ENCODE measurements around the gene HEXIM1. TPM values are rescaled to one million over a fixed set of nuclear protein-coding genes. Genes with fewer than 3 reads are reported as not detected.
"Not testable (repeated sequence)": the region's sequence is repeated elsewhere in the genome, so short reads cannot be mapped to it uniquely, and the experiment has no call there.

HEXIM1 gene
- total RNA-seq, 1 donor from 2014 or later, result 33.3 TPM

GRCh38 chr17:45123930-45124796, 24.1 kb upstream of the HEXIM1 start:
- Mint-ChIP-seq H3K27me3 (no peaks in the 10 kb centered on the region), H3K4me3 (ENCODE audit: low read depth) (no peak overlapping the region), H3K27ac (no peak overlapping the region), H3K9me3 (ENCODE audit: low read depth) (no peaks in the 10 kb centered on the region), H3K36me3 (ENCODE audit: insufficient read depth) (no peaks in the 10 kb centered on the region), H3K4me1 (ENCODE audit: low read depth) (peaks cover 25% of the 10 kb centered on the region)
- TF ChIP-seq CTCF (IDR thresholded peaks at IDR 0.05; ENCODE audit: unreplicated experiment), result no peak
- DNase-seq (ENCODE audit: low spot score, unreplicated experiment), result no peak

- not testable (repeated sequence) for H3K36me3 Mint-ChIP-seq (ENCODE audit: insufficient read depth); H3K9me3 Mint-ChIP-seq (ENCODE audit: low read depth); H3K4me3 Mint-ChIP-seq (ENCODE audit: low read depth); DNase-seq (ENCODE audit: low spot score, unreplicated experiment); H3K27me3 Mint-ChIP-seq; H3K27ac Mint-ChIP-seq
- H3K4me1 Mint-ChIP-seq (ENCODE audit: low read depth), result peaks cover 25% of the 10 kb centered on the region
Observed at GRCh38 chr17:45124797-45125122, 23.5 kb upstream of the HEXIM1 start.

GRCh38 chr17:45125509-45125908, 22.8 kb upstream of the HEXIM1 start:
- no peak for DNase-seq (ENCODE audit: low spot score, unreplicated experiment)
- Mint-ChIP-seq H3K4me3 (ENCODE audit: low read depth) (no peak overlapping the region), H3K27ac (no peak overlapping the region), H3K27me3 (no peaks in the 10 kb centered on the region), H3K36me3 (ENCODE audit: insufficient read depth) (no peaks in the 10 kb centered on the region), H3K9me3 (ENCODE audit: low read depth) (no peaks in the 10 kb centered on the region), H3K4me1 (ENCODE audit: low read depth) (peaks cover 25% of the 10 kb centered on the region)
- TF ChIP-seq CTCF (IDR thresholded peaks at IDR 0.05; ENCODE audit: unreplicated experiment), result no peak

- Mint-ChIP-seq H3K27me3 (no peaks in the 10 kb centered on the region), H3K27ac (peak overlapping the region; percentile 87), H3K4me3 (ENCODE audit: low read depth) (no peak overlapping the region), H3K9me3 (ENCODE audit: low read depth) (no peaks in the 10 kb centered on the region), H3K4me1 (ENCODE audit: low read depth) (peaks cover 25% of the 10 kb centered on the region), H3K36me3 (ENCODE audit: insufficient read depth) (no peaks in the 10 kb centered on the region)
- no peak for TF ChIP-seq CTCF (IDR thresholded peaks at IDR 0.05; ENCODE audit: unreplicated experiment)
- no peak for DNase-seq (ENCODE audit: low spot score, unreplicated experiment)
Observed at GRCh38 chr17:45127207-45127547, 21.1 kb upstream of the HEXIM1 start.

GRCh38 chr17:45127548-45128300, 20.6 kb upstream of the HEXIM1 start:
- no peaks in the 10 kb centered on the region for H3K36me3 Mint-ChIP-seq (ENCODE audit: insufficient read depth)
- H3K4me3 Mint-ChIP-seq (ENCODE audit: low read depth), result peak overlapping the region; percentile 19
- H3K4me1 Mint-ChIP-seq (ENCODE audit: low read depth), result peaks cover 21% of the 10 kb centered on the region
- no peak for DNase-seq (ENCODE audit: low spot score, unreplicated experiment)
- peak overlapping the region; percentile 87 for H3K27ac Mint-ChIP-seq
- no peak for TF ChIP-seq CTCF (IDR thresholded peaks at IDR 0.05; ENCODE audit: unreplicated experiment)
- no peaks in the 10 kb centered on the region for H3K27me3 Mint-ChIP-seq
- no peaks in the 10 kb centered on the region for H3K9me3 Mint-ChIP-seq (ENCODE audit: low read depth)
